OCI-LY7 (cell line): ENCODE results near the gene PTP4A1.

Experiments
- CTCF ChIP-seq: fragments of 200-600 bp; sonication (generic); conservative IDR thresholded peaks from 2 replicates; pipeline ENCODE4 v1.5.1; 2014; ENCODE audit warnings: mild to moderate bottlenecking, antibody characterized with exemption, low read length, moderate library complexity, mixed read lengths
- EZH2phosphoT487 ChIP-seq: fragments of 200-600 bp; sonication (generic); IDR thresholded peaks from 2 replicates; pipeline ENCODE4 v1.6.1; 2018; ENCODE audit warnings: low read depth, borderline replicate concordance, mild to moderate bottlenecking, mixed run types, antibody characterized with exemption, low read length, moderate library complexity, mixed read lengths

- TF ChIP-seq CTCF (no peak), EZH2phosphoT487 (no peak)
These were observed 45.3 kb upstream of the PTP4A1 start for GRCh38 chr6:63526931-63527330.
